Measurements from ENCODE around the gene LRRC34. TPM values are rescaled to one million over a fixed set of nuclear protein-coding genes. Genes with fewer than 3 reads are reported as not detected.

The LRRC34 gene
- total RNA-seq, 6 donors from 2014 or later: 0.78 to 12.9 (median 3.9) TPM

DNA sequence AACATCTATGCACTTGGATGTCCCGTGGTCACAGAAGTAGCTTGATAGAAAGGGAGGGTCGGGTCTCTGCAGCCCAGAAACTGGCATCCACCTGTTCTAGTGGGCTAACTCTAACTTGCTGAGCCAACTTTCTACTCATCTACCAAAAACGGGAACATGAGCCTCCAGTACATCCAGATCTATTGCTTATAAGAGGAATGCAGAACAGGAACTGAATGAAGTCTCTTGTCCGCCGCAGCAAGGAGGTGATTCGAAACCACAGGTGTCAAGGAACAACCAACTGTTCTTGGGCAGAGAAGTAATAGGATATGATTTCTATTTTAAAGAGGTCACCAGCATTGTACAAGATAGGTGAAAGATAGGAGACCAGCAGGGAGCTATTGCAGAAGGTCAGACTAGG lies 65.8 kb downstream of the LRRC34 start:
- DNase-seq: no peak
- H3K4me1 ChIP-seq: no peaks in the 10 kb centered on the region
- no peak overlapping the region for H3K4me3 ChIP-seq
- 63 to 71% methylated on average over 6 of the region's 6 CpGs for WGBS, 2 donors
- no peaks in the 10 kb centered on the region for H3K9me3 ChIP-seq
- no peak for ATAC-seq (ENCODE audit: low FRiP score in 2 of 2)
- TF ChIP-seq POLR2AphosphoS5 (IDR thresholded peaks at IDR 0.05) (no peak), EP300 (IDR thresholded peaks at IDR 0.05) (no peak), POLR2A (IDR thresholded peaks at IDR 0.05) (no peak)
- TF ChIP-seq, protein P1, sequence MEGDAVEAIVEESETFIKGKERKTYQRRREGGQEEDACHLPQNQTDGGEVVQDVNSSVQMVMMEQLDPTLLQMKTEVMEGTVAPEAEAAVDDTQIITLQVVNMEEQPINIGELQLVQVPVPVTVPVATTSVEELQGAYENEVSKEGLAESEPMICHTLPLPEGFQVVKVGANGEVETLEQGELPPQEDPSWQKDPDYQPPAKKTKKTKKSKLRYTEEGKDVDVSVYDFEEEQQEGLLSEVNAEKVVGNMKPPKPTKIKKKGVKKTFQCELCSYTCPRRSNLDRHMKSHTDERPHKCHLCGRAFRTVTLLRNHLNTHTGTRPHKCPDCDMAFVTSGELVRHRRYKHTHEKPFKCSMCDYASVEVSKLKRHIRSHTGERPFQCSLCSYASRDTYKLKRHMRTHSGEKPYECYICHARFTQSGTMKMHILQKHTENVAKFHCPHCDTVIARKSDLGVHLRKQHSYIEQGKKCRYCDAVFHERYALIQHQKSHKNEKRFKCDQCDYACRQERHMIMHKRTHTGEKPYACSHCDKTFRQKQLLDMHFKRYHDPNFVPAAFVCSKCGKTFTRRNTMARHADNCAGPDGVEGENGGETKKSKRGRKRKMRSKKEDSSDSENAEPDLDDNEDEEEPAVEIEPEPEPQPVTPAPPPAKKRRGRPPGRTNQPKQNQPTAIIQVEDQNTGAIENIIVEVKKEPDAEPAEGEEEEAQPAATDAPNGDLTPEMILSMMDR (IDR thresholded peaks at IDR 0.05): no peak
- H3K36me3 ChIP-seq: no peaks in the 10 kb centered on the region
- no peak overlapping the region for H3K27ac ChIP-seq
- no peaks in the 10 kb centered on the region for H3K27me3 ChIP-seq

DNA sequence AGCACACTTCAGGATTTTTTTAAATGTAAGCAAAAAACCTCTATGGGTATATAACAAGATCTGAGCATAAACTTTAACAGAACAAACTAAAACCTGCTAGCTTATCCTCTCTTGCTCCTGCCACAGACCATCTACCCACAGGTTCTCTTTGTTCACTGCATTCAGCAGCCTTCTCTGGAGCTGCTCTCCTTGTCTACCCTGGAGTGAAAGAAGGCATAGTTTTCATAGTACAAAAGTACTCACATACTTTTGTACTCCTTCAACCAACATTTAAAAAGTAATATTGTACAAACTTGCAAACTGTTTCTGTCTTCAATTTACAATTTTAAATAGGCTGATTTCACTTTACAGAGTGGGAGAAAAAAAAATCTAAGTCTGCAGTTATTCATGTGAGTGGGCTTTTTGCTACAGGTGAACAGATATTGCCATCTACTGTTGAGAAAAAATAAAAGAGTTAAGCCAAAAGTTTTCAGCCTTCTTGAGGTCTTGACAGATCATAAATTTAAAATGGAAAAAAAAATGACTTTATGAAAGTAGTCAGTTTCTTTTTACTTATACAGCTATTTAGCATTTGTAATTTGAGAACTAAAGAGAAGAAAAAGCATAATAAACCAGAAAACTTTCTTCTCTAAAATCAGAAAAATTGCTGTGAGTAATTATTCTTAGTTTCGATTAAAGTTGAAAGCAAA lies 68.2 kb downstream of the LRRC34 start:
- H3K9me3 ChIP-seq: no peaks in the 10 kb centered on the region
- ATAC-seq (ENCODE audit: low FRiP score in 2 of 2) (no peak), DNase-seq (no peak)
- no peaks in the 10 kb centered on the region for H3K27me3 ChIP-seq
- H3K4me3 ChIP-seq: no peak overlapping the region
- no peak overlapping the region for H3K27ac ChIP-seq
- 78 to 84% methylated on average over 1 of the region's 1 CpG for WGBS, 2 donors
- no peaks in the 10 kb centered on the region for H3K4me1 ChIP-seq
- TF ChIP-seq, protein P1 (IDR thresholded peaks at IDR 0.05): peak in 3 of 6 experiments; percentile 7 to 23 (median 19)
- no peak for TF ChIP-seq POLR2AphosphoS5 (IDR thresholded peaks at IDR 0.05)
- no peak for TF ChIP-seq EP300 (IDR thresholded peaks at IDR 0.05)
- no peaks in the 10 kb centered on the region for H3K36me3 ChIP-seq

Other genes starting within 250 kb of the LRRC34 start
- 100 to 1,000 TPM in 1 of 6 donors, 10 to 100 TPM in 5; 36.5 to 150 (median 82.3) TPM for gene MECOM, start 149.2 kb downstream of the LRRC34 start, total RNA-seq
- gene TERC, start 47.8 kb downstream of the LRRC34 start, total RNA-seq: 10 to 100 TPM in 5 of 6 donors, not detected in 1; 16.6 to 96.4 (median 41.9) TPM
- gene ACTRT3, start 43.3 kb downstream of the LRRC34 start, total RNA-seq: 1 to 10 TPM in 4 of 6 donors, under 1 TPM in 2; 0.55 to 6.3 (median 1.7) TPM
- 10 to 100 TPM in 3 of 6 donors, 1 to 10 TPM in 3; 2.3 to 22.5 (median 10.9) TPM for gene MYNN, start 39.5 kb downstream of the LRRC34 start, total RNA-seq
- under 1 TPM in 2 of 6 donors, not detected in 4; 0.22 to 0.24 TPM for gene LRRIQ4, start within 50 bp of the LRRC34 start, total RNA-seq
- gene LRRC31, start 57.0 kb upstream of the LRRC34 start, total RNA-seq: 1 to 10 TPM in 4 of 6 donors, under 1 TPM in 2; 0.34 to 5.6 (median 1.3) TPM
- not detected for gene SAMD7, start 98.7 kb upstream of the LRRC34 start, total RNA-seq
- gene SEC62, start 153.9 kb upstream of the LRRC34 start, total RNA-seq: 100 to 1,000 TPM in 2 of 6 donors, 10 to 100 TPM in 4; 30.0 to 129 (median 72.9) TPM
- 10 to 100 TPM; 11.5 to 49.7 (median 34.1) TPM for gene GPR160, start 225.1 kb upstream of the LRRC34 start, total RNA-seq